NCI-H526 treated with DMSO at 0.1 percent for 48 hours (cell line): Measurements from ENCODE around the gene LAMTOR5.

Source experiments
- DNase-seq: peaks from one replicate; lab custom pipeline; 2025; lab: John Stamatoyannopoulos, UW

Gene LAMTOR5

DNA sequence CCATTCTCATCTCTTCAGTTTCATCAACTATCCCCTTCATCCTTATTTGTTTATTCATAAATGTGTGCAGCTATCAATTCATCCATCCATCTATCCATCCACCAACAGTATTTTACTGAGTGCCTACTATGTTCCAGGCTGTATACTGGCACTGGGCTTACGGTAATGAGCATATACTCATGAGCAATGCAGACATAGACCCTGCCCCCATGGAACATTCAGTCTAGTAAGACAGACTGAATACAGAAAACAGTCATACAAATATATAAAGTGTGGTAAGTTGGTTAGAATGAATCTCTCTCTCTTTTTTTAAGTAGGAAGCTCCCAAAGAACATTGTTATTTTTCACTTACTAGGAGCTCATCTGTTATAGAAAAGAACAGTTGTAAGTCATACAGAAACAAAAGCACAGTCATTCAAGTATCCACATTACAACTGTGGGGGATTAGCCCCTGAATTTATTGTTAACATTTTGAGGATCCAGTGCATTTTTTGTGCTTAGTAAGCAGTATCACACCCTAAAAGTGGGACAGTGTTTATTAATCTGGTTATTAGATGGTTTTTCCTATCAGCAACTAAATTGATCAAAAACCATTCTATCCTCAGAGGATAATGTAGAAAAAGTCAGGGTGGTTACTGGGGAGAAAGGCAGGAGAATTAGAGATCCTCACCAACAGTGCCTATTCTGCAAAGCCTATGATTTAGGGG, 20.3 kb downstream of the LAMTOR5 start:
- DNase-seq = no peak

DNA sequence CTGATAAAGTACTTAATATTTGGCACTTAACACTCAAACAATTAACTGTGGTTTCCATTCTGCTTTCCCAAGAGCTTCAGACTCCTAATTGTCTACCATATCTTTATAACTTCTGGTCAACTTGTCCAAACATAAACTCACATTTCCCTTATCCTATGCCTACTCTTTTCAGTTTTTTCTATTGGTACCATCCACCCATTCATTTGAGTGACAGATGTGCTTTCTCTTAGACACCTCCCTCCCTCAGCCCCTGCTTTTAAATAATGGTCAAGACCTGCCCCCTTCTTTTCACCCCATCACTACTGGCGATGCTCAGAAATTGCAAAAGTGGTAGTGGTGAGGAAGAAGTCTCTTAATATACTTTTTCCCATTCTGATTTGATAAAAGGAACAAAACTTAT, 22.1 kb downstream of the LAMTOR5 start:
- DNase-seq = no peak

- no peak for DNase-seq
Measured at GRCh38 chr1:110384581-110385321, 22.7 kb downstream of the LAMTOR5 start.

- no peak for DNase-seq
Measured at GRCh38 chr1:110383251-110383990, 24.1 kb downstream of the LAMTOR5 start.

DNA sequence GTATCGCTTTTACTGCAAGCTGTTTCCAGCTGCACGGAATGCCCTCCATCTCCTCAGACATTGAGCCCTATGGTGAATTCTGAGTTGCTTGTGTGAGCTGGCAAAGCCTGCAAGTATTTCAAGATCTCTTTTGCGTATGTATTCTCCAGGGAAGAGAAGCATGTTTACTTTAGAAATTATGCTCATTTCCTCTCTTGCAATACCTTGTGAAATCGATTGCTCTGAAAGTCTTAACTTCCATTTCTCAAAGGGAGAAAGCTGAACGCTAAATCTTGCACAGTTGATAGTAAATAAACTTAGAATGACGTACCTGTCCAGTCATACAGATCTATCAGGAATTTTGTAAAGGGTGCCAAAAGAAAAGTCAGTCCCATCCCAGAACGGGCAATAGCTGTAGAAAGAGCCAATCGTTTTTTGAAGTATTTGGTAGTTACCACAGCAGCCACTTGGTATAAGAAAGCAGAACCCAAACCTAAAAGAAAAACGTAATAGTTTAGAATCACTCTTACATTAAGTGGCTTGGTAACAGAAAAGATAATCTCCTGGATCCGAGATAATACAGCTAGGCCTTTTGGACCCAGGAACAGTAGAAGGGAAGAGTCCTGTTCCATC, 26.7 kb downstream of the LAMTOR5 start:
- no peak for DNase-seq

DNA sequence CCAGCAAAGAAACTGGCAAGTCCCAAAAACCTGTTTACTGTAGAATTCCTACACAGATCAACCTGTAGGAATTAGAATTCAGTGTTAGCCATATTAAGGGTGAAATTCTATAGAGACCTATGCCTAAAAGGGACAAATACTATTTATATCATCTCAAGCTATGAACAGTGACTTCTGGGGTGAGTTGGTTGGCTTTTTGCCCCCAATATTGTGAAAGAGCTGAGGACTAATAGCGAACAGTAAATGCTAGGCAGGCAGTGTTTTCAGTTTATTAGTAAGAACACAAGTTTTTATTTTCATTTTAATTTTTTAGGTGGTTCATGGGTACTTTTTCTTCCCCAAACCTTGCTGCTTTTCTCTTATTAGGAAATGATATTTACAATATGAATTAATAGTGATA, 32.0 kb downstream of the LAMTOR5 start:
- DNase-seq = no peak

DNA sequence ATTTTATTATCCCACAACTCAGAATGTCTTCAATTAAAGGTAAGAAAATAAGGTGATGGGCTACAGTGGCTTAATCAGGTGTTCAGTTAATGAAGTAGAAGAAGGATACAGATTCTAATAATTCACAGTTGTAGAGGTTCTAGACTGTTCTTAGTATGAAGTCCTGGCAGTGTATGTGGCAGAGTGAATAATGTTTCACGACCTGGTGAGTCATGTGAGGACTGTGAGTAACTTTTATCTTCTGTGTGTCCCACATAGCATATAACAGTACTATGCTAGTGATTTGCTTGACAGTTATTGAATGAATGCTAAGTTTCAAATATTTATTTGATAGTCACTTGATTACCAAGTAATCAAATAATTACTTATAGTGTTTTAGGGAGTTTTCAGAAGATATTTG, 36.7 kb downstream of the LAMTOR5 start:
- no peak for DNase-seq

DNA sequence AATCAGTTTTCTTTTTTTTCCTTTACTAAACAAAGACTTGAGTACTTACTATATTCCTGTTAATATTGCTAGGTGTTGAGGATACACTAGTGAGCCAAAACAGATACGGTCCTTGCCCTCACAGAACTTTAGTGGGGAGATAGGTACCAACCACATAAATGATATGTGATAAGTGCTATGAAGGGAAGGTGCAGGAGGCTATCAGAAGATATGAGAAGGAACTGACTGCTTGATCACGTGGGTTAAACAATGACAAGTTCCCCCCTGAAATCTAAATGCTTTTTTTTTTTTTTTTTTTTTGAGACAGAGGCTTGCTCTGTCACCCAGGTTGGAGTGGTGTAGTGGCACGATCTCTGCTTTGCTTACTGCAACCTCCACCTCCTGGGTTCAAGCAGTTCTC, 43.3 kb downstream of the LAMTOR5 start:
- DNase-seq = no peak

DNA sequence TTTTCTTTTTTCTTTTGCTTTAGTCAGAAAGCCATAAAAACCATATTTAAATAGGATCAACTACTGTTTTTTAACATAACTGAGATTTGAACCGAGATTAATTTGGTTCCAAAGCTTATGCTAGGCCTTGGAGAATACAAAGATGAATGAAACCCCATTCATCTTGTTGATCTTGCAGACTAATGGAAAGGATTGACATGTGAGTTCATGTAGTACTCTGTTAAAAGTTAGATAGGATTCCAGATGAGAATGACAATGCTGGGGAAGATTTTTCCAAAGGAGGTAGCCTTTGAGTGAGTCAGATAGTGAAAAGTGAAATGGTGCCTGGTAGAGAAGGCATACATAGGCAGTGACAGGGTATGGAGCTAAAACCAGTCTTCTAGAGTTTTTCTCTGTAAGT, 45.6 kb downstream of the LAMTOR5 start:
- no peak for DNase-seq

GRCh38 chr1:110360431-110360830, 47.1 kb downstream of the LAMTOR5 start:
- DNase-seq = no peak

DNA sequence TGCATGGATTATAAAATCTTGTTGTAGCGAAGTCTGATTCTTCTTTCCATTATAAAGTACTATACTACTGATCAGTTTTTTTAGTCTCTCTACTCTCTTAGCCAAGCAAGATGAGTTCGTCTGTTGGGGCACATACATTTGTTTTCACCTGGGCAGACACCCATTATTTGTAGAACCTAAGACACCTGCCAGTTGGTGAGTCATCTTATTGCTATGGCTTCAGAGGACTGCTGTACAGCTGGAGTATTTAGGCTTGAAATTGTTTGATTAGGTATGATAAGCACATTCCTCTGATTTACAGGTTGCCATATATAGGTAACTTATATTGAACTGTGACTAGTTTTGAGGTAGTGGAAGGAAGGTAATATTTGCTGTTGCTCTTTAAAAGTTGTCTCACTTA, 51.1 kb downstream of the LAMTOR5 start:
- DNase-seq = no peak

DNA sequence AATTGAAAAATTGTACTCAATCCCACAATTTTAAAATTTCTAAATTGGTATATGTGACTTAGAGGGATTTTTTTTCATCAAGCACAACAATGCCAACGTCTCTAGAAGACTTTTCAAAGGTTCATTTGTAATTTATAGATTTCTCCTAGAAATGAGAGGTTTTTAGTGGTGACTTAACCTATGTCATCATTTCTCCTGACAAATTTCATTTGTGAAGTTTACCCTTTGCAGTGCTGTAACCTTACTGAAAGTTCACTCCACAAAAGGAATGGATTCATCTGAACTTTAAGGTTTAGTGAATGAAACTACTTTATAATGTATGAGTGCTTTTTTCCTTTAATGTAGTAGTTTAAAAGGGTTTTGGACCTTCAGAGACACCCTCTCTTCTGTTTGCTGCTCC, 52.2 kb downstream of the LAMTOR5 start:
- no peak for DNase-seq
